Left forelimb (tissue), 1 donor: ENCODE data around the gene C1orf87.

Experiments used
- DNase-seq: peaks from one replicate; pipeline ENCODE4 v3.0.0-alpha.2; 2018; ENCODE audit warnings: low spot score

Gene C1orf87

DNA sequence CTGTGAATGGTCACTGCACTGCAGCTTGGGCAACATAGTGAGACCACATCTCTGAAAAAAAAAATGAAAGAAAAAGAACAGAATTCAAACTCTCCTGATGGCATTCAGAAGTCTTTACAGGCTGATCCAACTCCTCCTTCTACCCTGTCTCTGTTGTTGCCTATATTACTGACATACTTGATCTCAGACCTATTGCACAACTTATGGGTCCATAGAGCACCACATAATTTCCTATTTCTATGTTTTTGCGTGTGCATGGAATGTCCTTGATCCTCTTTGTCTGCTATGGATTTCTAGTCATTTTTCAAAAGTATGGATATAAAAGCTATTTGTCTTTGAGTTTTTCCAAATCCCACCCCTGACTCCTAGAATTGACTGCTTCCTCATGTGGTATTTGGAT is 124.6 kb downstream of the C1orf87 start:
- DNase-seq, result no peak

DNA sequence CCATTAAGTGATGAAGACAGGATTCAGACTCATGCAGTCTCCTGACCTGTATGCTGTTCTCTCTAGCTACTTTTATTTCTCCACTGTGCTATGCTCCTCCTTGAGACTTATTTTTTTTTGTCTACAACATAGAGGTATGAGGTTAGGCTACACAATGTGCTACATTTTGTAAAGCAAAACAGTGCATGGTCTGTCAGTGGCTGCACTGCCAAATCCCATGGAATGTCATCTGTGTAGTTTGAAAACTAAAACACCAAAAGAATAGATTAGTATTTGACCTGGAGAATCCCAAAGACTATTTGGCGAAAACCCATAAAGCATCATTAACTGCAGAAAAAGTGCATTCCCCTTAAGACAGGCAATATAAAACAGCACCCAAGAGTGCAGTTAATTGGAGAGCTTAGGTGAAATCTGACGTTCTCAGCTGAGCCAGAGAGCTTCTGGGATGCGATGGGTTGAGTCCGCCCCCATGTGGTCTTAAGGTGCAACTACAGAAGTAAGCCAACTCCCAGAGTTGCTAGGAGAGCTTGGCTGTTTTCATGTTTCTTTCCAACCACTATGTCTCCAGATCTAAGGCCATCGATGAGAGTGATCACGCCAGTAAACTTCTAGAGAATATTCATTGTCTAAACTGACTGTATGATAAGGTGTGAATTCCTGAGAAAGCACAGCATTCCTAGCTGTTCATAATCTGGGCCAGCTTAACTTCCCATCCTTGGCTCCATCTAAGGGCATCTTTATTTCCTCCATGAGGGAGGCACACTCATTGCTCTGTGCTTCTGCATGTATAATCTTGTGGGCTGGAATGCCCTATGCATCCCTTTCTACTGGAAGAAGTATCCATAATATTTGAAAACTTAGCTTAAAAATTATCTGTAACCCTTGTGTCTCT is 126.3 kb downstream of the C1orf87 start:
- DNase-seq, result no peak

DNA sequence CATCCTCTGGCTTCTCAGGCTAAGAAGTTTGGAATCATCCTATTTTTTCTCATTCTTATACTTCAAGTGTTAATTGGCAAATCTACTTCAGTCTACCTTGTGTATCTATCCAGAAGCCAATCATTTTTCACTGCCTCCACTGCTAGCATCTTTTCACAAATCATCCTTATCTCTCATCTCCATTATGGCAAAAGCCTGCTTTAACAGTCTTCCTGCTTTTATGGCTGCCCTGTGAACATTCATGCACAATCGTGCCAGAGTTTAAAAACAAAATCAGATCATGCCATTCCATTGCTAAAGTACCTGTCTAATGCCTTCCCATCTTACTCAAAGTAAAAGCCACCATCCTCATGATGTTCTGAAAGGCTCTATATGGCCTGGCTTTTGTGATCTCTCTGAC is 127.8 kb downstream of the C1orf87 start:
- DNase-seq, result no peak
